ENCODE results near the gene DGKI.

- no peak for TF ChIP-seq POLR2A (IDR thresholded peaks at IDR 0.05)
- TF ChIP-seq CTCF (IDR thresholded peaks at IDR 0.05): no peak
Observed at GRCh38 chr7:137696988-137697387, 149.8 kb downstream of the DGKI start.

Measured in stomach (tissue), 4 donors.